Astrocyte (in vitro differentiated cells and primary cell): Measurements from ENCODE around the gene CCDC12. TPM values are rescaled to one million over a fixed set of nuclear protein-coding genes. Genes with fewer than 3 reads are reported as not detected.

ENCODE experiments used
- DNase-seq: peaks from one replicate; pipeline ENCODE4 v3.0.0-alpha.2; 2010; ENCODE audit warnings: low read depth
- FAIRE-seq: peaks from 2 replicates; lab custom pipeline; 2011; peaks lifted over from hg19 to GRCh38; lab: Jason Lieb, UNC
- H2AFZ ChIP-seq: 2 replicates; pipeline ENCODE4 v1.6.0; 2012; ENCODE audit warnings: low read depth, low read length, inconsistent platforms
- H3K27ac ChIP-seq: 2 replicates; pipeline ENCODE4 v1.5.1; 2011; ENCODE audit warnings: low read depth, low read length, inconsistent platforms
- H3K27me3 ChIP-seq: 2 replicates; pipeline ENCODE4 v1.6.0; 2011; ENCODE audit warnings: low read length, inconsistent platforms; ENCODE audit not compliant: insufficient read depth
- H3K36me3 ChIP-seq: 2 replicates; pipeline ENCODE4 v1.5.1; 2011; ENCODE audit warnings: low read length, inconsistent platforms; ENCODE audit not compliant: insufficient read depth
- H3K4me1 ChIP-seq: 2 replicates; pipeline ENCODE4 v1.5.1; 2011; ENCODE audit warnings: low read length, inconsistent platforms; ENCODE audit not compliant: insufficient read depth
- H3K4me2 ChIP-seq: 2 replicates; pipeline ENCODE4 v1.6.0; 2012; ENCODE audit warnings: low read length, inconsistent platforms
- H3K4me3 ChIP-seq: 2 replicates; pipeline ENCODE4 v1.5.1; 2011; ENCODE audit warnings: low read depth, mild to moderate bottlenecking, low read length, inconsistent platforms; ENCODE audit not compliant: insufficient read depth
- H3K79me2 ChIP-seq: 2 replicates; pipeline ENCODE4 v1.6.0; 2012; ENCODE audit warnings: mild to moderate bottlenecking, low read length, inconsistent platforms; ENCODE audit not compliant: insufficient read depth
- H3K9ac ChIP-seq: 2 replicates; pipeline ENCODE4 v1.6.0; 2012; ENCODE audit warnings: mild to moderate bottlenecking, low read length, inconsistent platforms
- H3K9me3 ChIP-seq: 2 replicates; pipeline ENCODE4 v1.5.1; 2012; ENCODE audit warnings: low read depth, mild to moderate bottlenecking, low read length, inconsistent platforms; ENCODE audit not compliant: insufficient read depth
- H4K20me1 ChIP-seq: 2 replicates; pipeline ENCODE4 v1.6.0; 2012; ENCODE audit warnings: low read length, inconsistent platforms; ENCODE audit not compliant: insufficient read depth
- H3K27ac Mint-ChIP-seq: one replicate; pipeline ENCODE4 v1.8.0; 2021; ENCODE audit warnings: mild to moderate bottlenecking, mixed read lengths; ENCODE audit not compliant: unreplicated experiment
- H3K27me3 Mint-ChIP-seq: one replicate; pipeline ENCODE4 v1.8.0; 2021; ENCODE audit warnings: low read depth, mixed read lengths; ENCODE audit not compliant: unreplicated experiment
- H3K36me3 Mint-ChIP-seq: one replicate; pipeline ENCODE4 v1.8.0; 2021; ENCODE audit warnings: low read depth, mixed read lengths; ENCODE audit not compliant: unreplicated experiment
- H3K4me1 Mint-ChIP-seq: one replicate; pipeline ENCODE4 v1.8.0; 2021; ENCODE audit warnings: low read depth, mixed read lengths; ENCODE audit not compliant: unreplicated experiment
- H3K4me3 Mint-ChIP-seq: one replicate; pipeline ENCODE4 v1.8.0; 2021; ENCODE audit warnings: mild to moderate bottlenecking, moderate library complexity, mixed read lengths; ENCODE audit not compliant: unreplicated experiment
- H3K9me3 Mint-ChIP-seq: one replicate; pipeline ENCODE4 v1.8.0; 2021; ENCODE audit warnings: mild to moderate bottlenecking, mixed read lengths; ENCODE audit not compliant: unreplicated experiment
- CTCF ChIP-seq: IDR thresholded peaks from 2 replicates; pipeline ENCODE4 v1.5.1; 2011; ENCODE audit warnings: low read depth, mild to moderate bottlenecking, inconsistent platforms, low read length, moderate library complexity; ENCODE audit not compliant: insufficient read depth
- EZH2 ChIP-seq: IDR thresholded peaks from 2 replicates; pipeline ENCODE4 v1.6.1; 2012; ENCODE audit warnings: mild to moderate bottlenecking, low read length, inconsistent platforms; ENCODE audit not compliant: insufficient read depth
- total RNA-seq: library from RNA; stranded (reverse); gene quantifications from 2 replicates; pipeline ENCODE4 v1.2.1, GENCODE V29; 2021

The CCDC12 gene
- total RNA-seq, 1 donor from 2014 or later: 29.0 TPM

DNA sequence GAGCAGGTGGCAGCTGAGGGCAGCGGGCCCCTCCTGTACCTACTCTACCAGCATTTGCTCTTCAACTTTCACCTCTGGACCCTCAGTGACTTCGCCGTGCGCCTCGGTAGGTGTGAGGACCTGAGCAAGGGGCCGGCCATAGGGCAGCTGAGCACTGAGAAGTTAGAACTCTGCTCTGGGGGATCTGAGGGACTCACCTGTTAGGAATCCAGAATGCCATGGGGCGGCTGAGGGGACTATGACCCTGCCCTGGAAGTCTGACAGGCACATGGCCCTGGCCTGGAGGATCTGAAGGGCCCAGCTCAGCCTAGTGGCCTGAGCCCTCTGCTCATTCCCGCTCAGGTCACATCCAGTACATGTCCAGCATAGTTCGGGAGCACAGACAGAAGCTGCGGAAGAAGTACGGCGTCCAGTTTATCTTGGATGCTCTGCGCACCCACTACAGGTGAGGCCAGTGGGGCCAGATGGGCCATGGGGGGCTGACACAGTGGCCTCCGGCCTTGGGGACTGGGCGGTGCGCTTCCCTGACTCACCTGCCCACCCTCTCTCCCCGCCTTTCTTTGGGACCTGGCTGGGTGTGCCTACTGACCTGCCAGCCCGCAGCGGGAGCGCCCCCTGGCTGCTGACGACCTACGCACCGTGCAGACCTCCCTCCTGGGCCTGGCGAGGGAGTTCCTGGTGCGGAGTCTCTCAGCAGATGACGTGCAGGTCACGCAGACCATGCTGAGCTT, 21.7 kb upstream of the CCDC12 start:
- peaks cover 2% of the 10 kb centered on the region for H3K4me1 Mint-ChIP-seq
- DNase-seq: no peak
- H3K79me2 ChIP-seq: no peaks in the 10 kb centered on the region
- H3K4me3 Mint-ChIP-seq: no peak overlapping the region
- peak overlapping the region; percentile 86 for H3K27ac Mint-ChIP-seq
- H3K27me3 Mint-ChIP-seq: peaks cover 4% of the 10 kb centered on the region
- no peak overlapping the region for H2AFZ ChIP-seq
- H3K9me3 Mint-ChIP-seq: peaks cover 2% of the 10 kb centered on the region
- no peak overlapping the region for H3K27ac ChIP-seq
- no peak overlapping the region for H3K4me2 ChIP-seq
- H3K9ac ChIP-seq: no peak overlapping the region
- H3K36me3 Mint-ChIP-seq: peaks cover 11% of the 10 kb centered on the region
- no peaks in the 10 kb centered on the region for H3K4me1 ChIP-seq
- TF ChIP-seq CTCF: peak; percentile 48
- no peak for TF ChIP-seq EZH2
- H3K27me3 ChIP-seq: no peaks in the 10 kb centered on the region
- H4K20me1 ChIP-seq: no peaks in the 10 kb centered on the region
- H3K9me3 ChIP-seq: no peaks in the 10 kb centered on the region
- no peaks in the 10 kb centered on the region for H3K36me3 ChIP-seq
- H3K4me3 ChIP-seq: no peak overlapping the region
- no peak for FAIRE-seq

- FAIRE-seq: no peak
These were observed 21.0 kb upstream of the CCDC12 start for GRCh38 chr3:46997453-46998091.

More at GRCh38 chr3:46997453-46998091, 21.0 kb upstream of the CCDC12 start:
- Histone ChIP-seq H3K4me2 (no peak overlapping the region), H3K79me2 (no peaks in the 10 kb centered on the region), H4K20me1 (no peaks in the 10 kb centered on the region), H3K36me3 (no peaks in the 10 kb centered on the region), H3K9me3 (no peaks in the 10 kb centered on the region), H3K4me3 (no peak overlapping the region), H3K27me3 (no peaks in the 10 kb centered on the region), H3K9ac (no peak overlapping the region), H3K4me1 (no peaks in the 10 kb centered on the region), H3K27ac (no peak overlapping the region), H2AFZ (no peak overlapping the region)
- no peak for DNase-seq
- Mint-ChIP-seq H3K27me3 (peaks cover 4% of the 10 kb centered on the region), H3K36me3 (peaks cover 11% of the 10 kb centered on the region), H3K9me3 (peaks cover 2% of the 10 kb centered on the region), H3K27ac (peak overlapping the region; percentile 86), H3K4me1 (peaks cover 2% of the 10 kb centered on the region), H3K4me3 (no peak overlapping the region)
- TF ChIP-seq EZH2: no peak
- TF ChIP-seq CTCF: no peak
